Measurements from ENCODE around the gene CWC27. TPM values are rescaled to one million over a fixed set of nuclear protein-coding genes. Genes with fewer than 3 reads are reported as not detected.

The CWC27 gene
- total RNA-seq, 1 donor from 2014 or later = 56.6 TPM

DNA sequence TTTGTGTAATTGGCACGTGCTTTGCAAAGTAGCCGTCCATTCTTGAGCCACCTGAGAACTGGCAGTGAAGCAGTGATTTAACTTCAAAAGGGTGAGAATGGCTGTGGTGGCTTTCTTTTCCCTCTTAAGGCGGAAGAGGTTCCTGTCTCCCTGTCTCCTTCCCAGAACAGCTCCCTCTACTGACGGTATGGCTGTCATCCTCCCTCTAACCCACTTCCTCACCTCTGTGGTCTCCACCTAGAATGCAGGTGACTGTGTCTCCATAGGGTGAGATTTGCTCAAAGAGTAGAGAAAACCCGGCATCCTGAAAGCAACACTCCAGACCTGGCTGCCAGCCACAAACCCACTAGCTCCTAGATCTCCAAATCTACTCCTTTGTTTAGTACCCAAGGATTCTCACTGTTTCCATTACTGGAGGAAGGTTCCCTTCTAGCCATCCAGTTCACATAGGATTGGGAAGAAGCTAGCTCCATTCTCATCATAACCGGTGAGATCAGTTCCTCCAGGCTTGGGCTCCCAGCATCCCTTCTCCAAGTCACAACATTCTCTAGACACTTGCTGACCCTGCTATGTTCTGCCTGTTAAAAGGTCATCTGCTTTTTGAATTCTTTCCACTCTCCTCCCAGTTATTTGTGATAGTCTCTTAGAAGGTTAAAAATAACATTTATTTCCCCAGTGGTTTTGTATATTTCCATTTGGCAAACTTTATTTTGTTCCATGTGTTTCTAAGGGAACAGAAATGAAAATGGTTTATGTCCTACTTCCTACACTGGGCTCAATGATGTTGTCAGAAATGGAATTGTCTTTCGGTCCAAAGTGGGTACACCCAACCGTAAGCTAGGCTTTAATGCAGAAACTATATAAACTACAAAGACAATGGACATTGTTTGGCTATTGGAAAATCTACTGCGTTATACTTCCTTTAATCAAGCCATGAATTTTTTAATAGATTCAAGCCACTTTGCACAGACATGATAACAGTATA is 269.4 kb downstream of the CWC27 start:
- Histone ChIP-seq H3K27me3 (peaks cover 7% of the 10 kb centered on the region), H2AFZ (replicated peaks) (peak overlapping the region; percentile 15), H3K4me3 (no peak overlapping the region), H3K9ac (no peak overlapping the region), H4K20me1 (ENCODE audit: low read depth) (no peaks in the 10 kb centered on the region), H3K4me2 (no peak overlapping the region), H3F3A (ENCODE audit: low read depth) (peaks cover 14% of the 10 kb centered on the region), H3K27ac (no peak overlapping the region), H3K9me3 (ENCODE audit: low read depth) (no peaks in the 10 kb centered on the region), H3K4me1 (peaks cover 15% of the 10 kb centered on the region), H3K36me3 (no peaks in the 10 kb centered on the region), H3K79me2 (ENCODE audit: low read depth) (no peaks in the 10 kb centered on the region)
- Mint-ChIP-seq H3K4me3 (no peak overlapping the region), H3K27ac (peak overlapping the region; percentile 78), H3K4me1 (peaks cover 20% of the 10 kb centered on the region), H3K27me3 (ENCODE audit: insufficient read depth, low read depth) (peaks cover 2% of the 10 kb centered on the region), H3K36me3 (no peaks in the 10 kb centered on the region), H3K9me3 (no peaks in the 10 kb centered on the region)
- TF ChIP-seq, protein P1, sequence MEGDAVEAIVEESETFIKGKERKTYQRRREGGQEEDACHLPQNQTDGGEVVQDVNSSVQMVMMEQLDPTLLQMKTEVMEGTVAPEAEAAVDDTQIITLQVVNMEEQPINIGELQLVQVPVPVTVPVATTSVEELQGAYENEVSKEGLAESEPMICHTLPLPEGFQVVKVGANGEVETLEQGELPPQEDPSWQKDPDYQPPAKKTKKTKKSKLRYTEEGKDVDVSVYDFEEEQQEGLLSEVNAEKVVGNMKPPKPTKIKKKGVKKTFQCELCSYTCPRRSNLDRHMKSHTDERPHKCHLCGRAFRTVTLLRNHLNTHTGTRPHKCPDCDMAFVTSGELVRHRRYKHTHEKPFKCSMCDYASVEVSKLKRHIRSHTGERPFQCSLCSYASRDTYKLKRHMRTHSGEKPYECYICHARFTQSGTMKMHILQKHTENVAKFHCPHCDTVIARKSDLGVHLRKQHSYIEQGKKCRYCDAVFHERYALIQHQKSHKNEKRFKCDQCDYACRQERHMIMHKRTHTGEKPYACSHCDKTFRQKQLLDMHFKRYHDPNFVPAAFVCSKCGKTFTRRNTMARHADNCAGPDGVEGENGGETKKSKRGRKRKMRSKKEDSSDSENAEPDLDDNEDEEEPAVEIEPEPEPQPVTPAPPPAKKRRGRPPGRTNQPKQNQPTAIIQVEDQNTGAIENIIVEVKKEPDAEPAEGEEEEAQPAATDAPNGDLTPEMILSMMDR (IDR thresholded peaks at IDR 0.05) = peak; percentile 67
- no peak for TF ChIP-seq EZH2phosphoT487 (IDR thresholded peaks at IDR 0.05)
- peak; percentile 63 for DNase-seq (ENCODE audit: low spot score)

DNA sequence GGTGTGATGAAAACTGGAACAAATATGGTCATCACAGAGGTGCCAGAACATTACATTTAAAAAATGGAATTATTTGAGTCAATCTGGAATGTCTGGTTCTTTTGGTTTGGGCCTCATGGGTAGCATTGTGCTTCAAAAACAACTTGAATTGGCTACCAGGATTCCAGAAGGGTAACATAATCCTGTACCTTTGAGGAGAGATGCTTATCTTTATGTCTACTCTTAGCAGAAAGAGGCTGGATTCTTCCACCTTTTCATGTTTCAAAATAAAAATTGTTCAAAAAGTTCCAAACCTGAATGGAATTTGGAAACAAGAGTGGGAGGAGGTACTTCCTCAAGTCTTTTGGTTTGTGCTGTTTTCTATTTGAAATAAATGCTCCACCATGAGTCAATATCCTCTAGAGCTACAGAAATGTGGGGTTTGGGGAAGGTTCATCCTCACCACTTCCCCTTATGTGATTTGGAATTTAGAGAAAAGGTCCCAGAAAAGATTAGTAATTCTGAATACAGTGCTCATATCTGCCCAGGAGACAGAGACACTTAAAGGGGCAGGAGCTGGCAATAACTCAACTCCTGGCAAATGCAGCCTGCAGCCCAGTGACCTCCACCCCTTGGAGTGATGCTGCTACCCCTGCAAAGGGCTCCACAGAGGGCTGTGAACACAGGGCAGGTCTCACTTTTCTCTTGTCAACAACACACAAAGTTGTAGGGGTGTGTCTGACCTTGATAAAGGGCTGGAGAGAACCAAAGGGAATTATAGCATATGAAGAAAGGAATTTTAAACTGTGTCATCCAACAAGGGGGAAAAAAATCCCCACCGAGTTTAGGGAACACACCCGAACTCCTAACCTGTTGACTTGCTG is 272.8 kb downstream of the CWC27 start:
- TF ChIP-seq EZH2 (IDR thresholded peaks at IDR 0.05) (no peak), EZH2phosphoT487 (IDR thresholded peaks at IDR 0.05) (no peak)
- TF ChIP-seq, protein P1 (IDR thresholded peaks at IDR 0.05) = no peak
- no peaks in the 10 kb centered on the region for H3K4me1 ChIP-seq
- peaks cover 2% of the 10 kb centered on the region for H3K4me1 Mint-ChIP-seq
- peaks cover 4% of the 10 kb centered on the region for H3K27me3 ChIP-seq
- H3K27me3 Mint-ChIP-seq (ENCODE audit: insufficient read depth, low read depth) = peaks cover 2% of the 10 kb centered on the region
- no peaks in the 10 kb centered on the region for H3K36me3 ChIP-seq
- no peak overlapping the region for H3K4me3 Mint-ChIP-seq
- H3K79me2 ChIP-seq (ENCODE audit: low read depth) = no peaks in the 10 kb centered on the region
- H4K20me1 ChIP-seq (ENCODE audit: low read depth) = no peaks in the 10 kb centered on the region
- no peak overlapping the region for H3K27ac Mint-ChIP-seq
- H3K4me3 ChIP-seq = no peak overlapping the region
- no peak overlapping the region for H2AFZ ChIP-seq (replicated peaks)
- no peaks in the 10 kb centered on the region for H3K36me3 Mint-ChIP-seq
- peaks cover under 1% of the 10 kb centered on the region for H3F3A ChIP-seq (ENCODE audit: low read depth)
- no peak overlapping the region for H3K9ac ChIP-seq
- no peaks in the 10 kb centered on the region for H3K9me3 Mint-ChIP-seq
- no peak for DNase-seq (ENCODE audit: low spot score)
- no peaks in the 10 kb centered on the region for H3K9me3 ChIP-seq (ENCODE audit: low read depth)
- H3K27ac ChIP-seq = no peak overlapping the region
- H3K4me2 ChIP-seq = no peak overlapping the region

DNA sequence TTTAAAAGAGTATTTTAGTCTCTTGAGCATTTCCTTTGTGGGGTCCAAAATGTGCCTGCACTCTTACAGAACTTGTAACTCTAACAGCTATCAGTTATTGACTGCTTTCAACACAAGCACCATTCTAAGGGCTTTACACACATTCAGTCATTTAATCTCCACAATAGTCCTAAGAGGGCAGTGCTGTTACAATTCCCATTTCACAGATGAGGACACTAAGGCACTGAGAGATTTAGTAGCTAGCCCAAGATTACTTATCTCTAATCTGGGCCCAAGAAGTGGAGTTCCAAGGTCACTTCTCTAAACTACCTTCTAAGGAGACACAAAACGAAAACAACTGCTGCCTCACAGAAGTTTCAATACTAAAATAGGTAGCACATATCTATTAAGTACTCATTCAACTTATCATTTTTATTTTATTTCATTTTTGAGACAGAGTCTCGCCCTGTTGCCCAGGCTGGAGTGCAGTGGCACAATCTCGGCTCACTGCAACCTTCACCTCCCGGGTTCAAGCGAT is 275.2 kb downstream of the CWC27 start:
- TF ChIP-seq, protein P1 (IDR thresholded peaks at IDR 0.05) = no peak
- TF ChIP-seq EZH2phosphoT487 (IDR thresholded peaks at IDR 0.05) (no peak), EZH2 (IDR thresholded peaks at IDR 0.05) (no peak)
- H3K27ac Mint-ChIP-seq = no peak overlapping the region

More for the DNA sequence above, 275.2 kb downstream of the CWC27 start:
- H3K27me3 ChIP-seq = no peaks in the 10 kb centered on the region
- no peak overlapping the region for H2AFZ ChIP-seq (replicated peaks)
- H3K36me3 ChIP-seq = no peaks in the 10 kb centered on the region
- H3K4me1 ChIP-seq = no peaks in the 10 kb centered on the region
- H3K4me2 ChIP-seq = no peak overlapping the region
- no peaks in the 10 kb centered on the region for H3K9me3 ChIP-seq (ENCODE audit: low read depth)
- H3K27ac ChIP-seq = no peak overlapping the region
- Mint-ChIP-seq H3K4me1 (no peaks in the 10 kb centered on the region), H3K9me3 (no peaks in the 10 kb centered on the region), H3K36me3 (no peaks in the 10 kb centered on the region), H3K27me3 (ENCODE audit: insufficient read depth, low read depth) (peaks cover 2% of the 10 kb centered on the region), H3K4me3 (no peak overlapping the region)
- H3K79me2 ChIP-seq (ENCODE audit: low read depth) = no peaks in the 10 kb centered on the region
- H3K4me3 ChIP-seq = no peak overlapping the region
- H3F3A ChIP-seq (ENCODE audit: low read depth) = no peaks in the 10 kb centered on the region
- DNase-seq (ENCODE audit: low spot score) = no peak
- H3K9ac ChIP-seq = no peak overlapping the region
- no peaks in the 10 kb centered on the region for H4K20me1 ChIP-seq (ENCODE audit: low read depth)
